Astrocyte (in vitro differentiated cells and primary cell): ENCODE measurements around the gene IL3RA. TPM values are rescaled to one million over a fixed set of nuclear protein-coding genes. Genes with fewer than 3 reads are reported as not detected.

ENCODE experiments used
- DNase-seq: peaks from one replicate; pipeline ENCODE4 v3.0.0-alpha.2; 2010; ENCODE audit warnings: low read depth
- FAIRE-seq: peaks from 2 replicates; lab custom pipeline; 2011; peaks lifted over from hg19 to GRCh38; lab: Jason Lieb, UNC
- H2AFZ ChIP-seq: 2 replicates; pipeline ENCODE4 v1.6.0; 2012; ENCODE audit warnings: low read depth, low read length, inconsistent platforms
- H3K27ac ChIP-seq: 2 replicates; pipeline ENCODE4 v1.5.1; 2011; ENCODE audit warnings: low read depth, low read length, inconsistent platforms
- H3K27me3 ChIP-seq: 2 replicates; pipeline ENCODE4 v1.6.0; 2011; ENCODE audit warnings: low read length, inconsistent platforms; ENCODE audit not compliant: insufficient read depth
- H3K36me3 ChIP-seq: 2 replicates; pipeline ENCODE4 v1.5.1; 2011; ENCODE audit warnings: low read length, inconsistent platforms; ENCODE audit not compliant: insufficient read depth
- H3K4me1 ChIP-seq: 2 replicates; pipeline ENCODE4 v1.5.1; 2011; ENCODE audit warnings: low read length, inconsistent platforms; ENCODE audit not compliant: insufficient read depth
- H3K4me2 ChIP-seq: 2 replicates; pipeline ENCODE4 v1.6.0; 2012; ENCODE audit warnings: low read length, inconsistent platforms
- H3K4me3 ChIP-seq: 2 replicates; pipeline ENCODE4 v1.5.1; 2011; ENCODE audit warnings: low read depth, mild to moderate bottlenecking, low read length, inconsistent platforms; ENCODE audit not compliant: insufficient read depth
- H3K79me2 ChIP-seq: 2 replicates; pipeline ENCODE4 v1.6.0; 2012; ENCODE audit warnings: mild to moderate bottlenecking, low read length, inconsistent platforms; ENCODE audit not compliant: insufficient read depth
- H3K9ac ChIP-seq: 2 replicates; pipeline ENCODE4 v1.6.0; 2012; ENCODE audit warnings: mild to moderate bottlenecking, low read length, inconsistent platforms
- H3K9me3 ChIP-seq: 2 replicates; pipeline ENCODE4 v1.5.1; 2012; ENCODE audit warnings: low read depth, mild to moderate bottlenecking, low read length, inconsistent platforms; ENCODE audit not compliant: insufficient read depth
- H4K20me1 ChIP-seq: 2 replicates; pipeline ENCODE4 v1.6.0; 2012; ENCODE audit warnings: low read length, inconsistent platforms; ENCODE audit not compliant: insufficient read depth
- H3K27ac Mint-ChIP-seq: one replicate; pipeline ENCODE4 v1.8.0; 2021; ENCODE audit warnings: mild to moderate bottlenecking, mixed read lengths; ENCODE audit not compliant: unreplicated experiment
- H3K27me3 Mint-ChIP-seq: one replicate; pipeline ENCODE4 v1.8.0; 2021; ENCODE audit warnings: low read depth, mixed read lengths; ENCODE audit not compliant: unreplicated experiment
- H3K36me3 Mint-ChIP-seq: one replicate; pipeline ENCODE4 v1.8.0; 2021; ENCODE audit warnings: low read depth, mixed read lengths; ENCODE audit not compliant: unreplicated experiment
- H3K4me1 Mint-ChIP-seq: one replicate; pipeline ENCODE4 v1.8.0; 2021; ENCODE audit warnings: low read depth, mixed read lengths; ENCODE audit not compliant: unreplicated experiment
- H3K4me3 Mint-ChIP-seq: one replicate; pipeline ENCODE4 v1.8.0; 2021; ENCODE audit warnings: mild to moderate bottlenecking, moderate library complexity, mixed read lengths; ENCODE audit not compliant: unreplicated experiment
- H3K9me3 Mint-ChIP-seq: one replicate; pipeline ENCODE4 v1.8.0; 2021; ENCODE audit warnings: mild to moderate bottlenecking, mixed read lengths; ENCODE audit not compliant: unreplicated experiment
- EZH2 ChIP-seq: IDR thresholded peaks from 2 replicates; pipeline ENCODE4 v1.6.1; 2012; ENCODE audit warnings: mild to moderate bottlenecking, low read length, inconsistent platforms; ENCODE audit not compliant: insufficient read depth
- total RNA-seq: library from RNA; stranded (reverse); gene quantifications from 2 replicates; pipeline ENCODE4 v1.2.1, GENCODE V29; 2021
- TF ChIP-seq, protein P1 (sequence below): IDR thresholded peaks from 2 replicates; pipeline ENCODE4 v1.5.1; 2011; ENCODE audit warnings: low read depth, mild to moderate bottlenecking, inconsistent platforms, low read length, moderate library complexity; ENCODE audit not compliant: insufficient read depth

The IL3RA gene
- total RNA-seq, 1 donor from 2014 or later: not detected

DNA sequence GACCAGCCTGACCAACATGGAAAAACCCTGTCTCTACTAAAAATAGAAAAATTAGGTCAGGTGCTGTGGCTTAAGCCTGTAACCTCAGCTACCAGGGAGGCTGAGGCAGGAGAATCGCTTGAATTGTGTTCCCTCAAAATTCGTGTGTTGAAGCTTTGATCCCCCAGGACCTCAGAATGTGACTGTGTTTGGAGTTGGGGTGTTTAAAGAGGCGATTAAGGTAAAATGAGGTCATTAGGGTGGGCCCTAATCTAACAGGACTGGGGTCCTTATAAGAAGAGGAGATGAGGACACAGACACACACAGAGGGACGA, 31.8 kb downstream of the IL3RA start:
- Histone ChIP-seq H3K9ac (no peak overlapping the region), H3K4me1 (no peaks in the 10 kb centered on the region), H3K9me3 (no peaks in the 10 kb centered on the region), H3K4me3 (no peak overlapping the region), H3K79me2 (no peaks in the 10 kb centered on the region), H3K4me2 (no peak overlapping the region), H4K20me1 (no peaks in the 10 kb centered on the region), H3K36me3 (no peaks in the 10 kb centered on the region), H3K27me3 (no peaks in the 10 kb centered on the region), H3K27ac (no peak overlapping the region), H2AFZ (no peak overlapping the region)
- DNase-seq (no peak), FAIRE-seq (no peak)
- Mint-ChIP-seq H3K36me3 (peaks cover 2% of the 10 kb centered on the region), H3K4me1 (no peaks in the 10 kb centered on the region), H3K9me3 (no peaks in the 10 kb centered on the region), H3K27ac (no peak overlapping the region), H3K4me3 (no peak overlapping the region), H3K27me3 (no peaks in the 10 kb centered on the region)
- no peak for TF ChIP-seq EZH2
- TF ChIP-seq, protein P1, sequence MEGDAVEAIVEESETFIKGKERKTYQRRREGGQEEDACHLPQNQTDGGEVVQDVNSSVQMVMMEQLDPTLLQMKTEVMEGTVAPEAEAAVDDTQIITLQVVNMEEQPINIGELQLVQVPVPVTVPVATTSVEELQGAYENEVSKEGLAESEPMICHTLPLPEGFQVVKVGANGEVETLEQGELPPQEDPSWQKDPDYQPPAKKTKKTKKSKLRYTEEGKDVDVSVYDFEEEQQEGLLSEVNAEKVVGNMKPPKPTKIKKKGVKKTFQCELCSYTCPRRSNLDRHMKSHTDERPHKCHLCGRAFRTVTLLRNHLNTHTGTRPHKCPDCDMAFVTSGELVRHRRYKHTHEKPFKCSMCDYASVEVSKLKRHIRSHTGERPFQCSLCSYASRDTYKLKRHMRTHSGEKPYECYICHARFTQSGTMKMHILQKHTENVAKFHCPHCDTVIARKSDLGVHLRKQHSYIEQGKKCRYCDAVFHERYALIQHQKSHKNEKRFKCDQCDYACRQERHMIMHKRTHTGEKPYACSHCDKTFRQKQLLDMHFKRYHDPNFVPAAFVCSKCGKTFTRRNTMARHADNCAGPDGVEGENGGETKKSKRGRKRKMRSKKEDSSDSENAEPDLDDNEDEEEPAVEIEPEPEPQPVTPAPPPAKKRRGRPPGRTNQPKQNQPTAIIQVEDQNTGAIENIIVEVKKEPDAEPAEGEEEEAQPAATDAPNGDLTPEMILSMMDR: no peak

DNA sequence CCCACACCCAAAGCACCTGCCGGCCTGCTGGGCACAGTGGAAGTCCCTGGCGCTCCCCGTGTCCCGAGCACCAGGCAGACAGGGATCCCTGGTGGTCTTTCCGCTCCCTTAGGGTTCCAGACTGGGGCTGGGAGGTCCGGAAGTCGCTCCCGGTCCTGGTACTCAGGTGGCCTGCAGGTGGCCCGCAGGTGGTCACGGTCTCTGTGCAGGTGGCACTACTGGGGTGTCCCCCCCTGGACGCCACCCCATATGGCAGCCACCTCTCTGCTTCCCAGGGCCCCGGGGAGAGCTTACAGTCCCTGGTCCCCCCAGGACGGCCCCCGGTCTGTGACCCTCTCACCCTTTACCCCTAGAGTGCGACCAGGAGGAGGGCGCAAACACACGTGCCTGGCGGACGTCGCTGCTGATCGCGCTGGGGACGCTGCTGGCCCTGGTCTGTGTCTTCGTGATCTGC, 41.7 kb downstream of the IL3RA start:
- Histone ChIP-seq H3K9ac (no peak overlapping the region), H3K36me3 (peaks cover under 1% of the 10 kb centered on the region), H3K27ac (no peak overlapping the region), H3K9me3 (no peaks in the 10 kb centered on the region), H3K27me3 (no peaks in the 10 kb centered on the region), H3K4me3 (no peak overlapping the region), H4K20me1 (peaks cover 8% of the 10 kb centered on the region), H3K4me1 (peaks cover under 1% of the 10 kb centered on the region), H3K79me2 (no peaks in the 10 kb centered on the region), H3K4me2 (no peak overlapping the region), H2AFZ (no peak overlapping the region)
- Mint-ChIP-seq H3K27me3 (no peaks in the 10 kb centered on the region), H3K27ac (no peak overlapping the region), H3K4me1 (peaks cover 3% of the 10 kb centered on the region), H3K36me3 (peaks cover 2% of the 10 kb centered on the region), H3K9me3 (no peaks in the 10 kb centered on the region), H3K4me3 (no peak overlapping the region)
- FAIRE-seq (no peak), DNase-seq (no peak)
- TF ChIP-seq, protein P1: no peak

DNA sequence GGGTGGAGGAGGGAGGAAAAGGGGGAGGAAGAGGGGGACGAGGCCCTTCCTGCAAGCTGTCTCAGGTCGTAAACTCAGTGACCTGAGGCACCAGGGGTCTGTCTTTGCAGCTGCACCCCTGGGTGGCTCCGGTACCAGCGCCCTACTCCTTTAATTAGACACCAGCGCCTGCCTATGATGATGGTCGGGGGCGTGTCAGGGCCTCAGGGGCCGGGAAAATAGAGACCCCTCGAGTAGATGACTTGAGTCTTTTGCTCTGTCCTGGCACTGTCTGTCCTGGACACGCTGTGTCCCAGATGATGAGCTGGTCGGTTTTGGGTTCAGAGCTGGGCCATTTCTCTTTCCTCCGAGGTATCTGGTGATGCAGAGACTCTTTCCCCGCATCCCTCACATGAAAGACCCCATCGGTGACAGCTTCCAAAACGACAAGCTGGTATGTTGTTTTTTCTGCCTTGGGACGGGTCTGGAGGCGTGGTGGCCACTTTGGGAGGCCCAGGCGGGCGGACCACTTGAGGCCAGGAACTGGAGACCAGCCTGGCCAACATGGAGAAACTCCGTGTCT, 44.2 kb downstream of the IL3RA start:
- no peak overlapping the region for H3K4me2 ChIP-seq
- H3K9me3 ChIP-seq: no peaks in the 10 kb centered on the region
- H3K9ac ChIP-seq: no peak overlapping the region
- no peak for TF ChIP-seq EZH2
- TF ChIP-seq, protein P1: no peak
- Mint-ChIP-seq H3K27me3 (no peaks in the 10 kb centered on the region), H3K36me3 (peaks cover 5% of the 10 kb centered on the region), H3K4me3 (no peak overlapping the region), H3K27ac (peak overlapping the region; percentile 41), H3K4me1 (peaks cover 3% of the 10 kb centered on the region), H3K9me3 (no peaks in the 10 kb centered on the region)
- FAIRE-seq (no peak), DNase-seq (no peak)
- no peak overlapping the region for H3K4me3 ChIP-seq
- peaks cover 28% of the 10 kb centered on the region for H4K20me1 ChIP-seq
- H3K79me2 ChIP-seq: peaks cover 4% of the 10 kb centered on the region
- no peak overlapping the region for H2AFZ ChIP-seq
- no peak overlapping the region for H3K27ac ChIP-seq
- H3K4me1 ChIP-seq: peaks cover 8% of the 10 kb centered on the region
- H3K36me3 ChIP-seq: peaks cover 15% of the 10 kb centered on the region
- H3K27me3 ChIP-seq: no peaks in the 10 kb centered on the region
